ENCODE measurements around the gene PDIK1L.

DNA sequence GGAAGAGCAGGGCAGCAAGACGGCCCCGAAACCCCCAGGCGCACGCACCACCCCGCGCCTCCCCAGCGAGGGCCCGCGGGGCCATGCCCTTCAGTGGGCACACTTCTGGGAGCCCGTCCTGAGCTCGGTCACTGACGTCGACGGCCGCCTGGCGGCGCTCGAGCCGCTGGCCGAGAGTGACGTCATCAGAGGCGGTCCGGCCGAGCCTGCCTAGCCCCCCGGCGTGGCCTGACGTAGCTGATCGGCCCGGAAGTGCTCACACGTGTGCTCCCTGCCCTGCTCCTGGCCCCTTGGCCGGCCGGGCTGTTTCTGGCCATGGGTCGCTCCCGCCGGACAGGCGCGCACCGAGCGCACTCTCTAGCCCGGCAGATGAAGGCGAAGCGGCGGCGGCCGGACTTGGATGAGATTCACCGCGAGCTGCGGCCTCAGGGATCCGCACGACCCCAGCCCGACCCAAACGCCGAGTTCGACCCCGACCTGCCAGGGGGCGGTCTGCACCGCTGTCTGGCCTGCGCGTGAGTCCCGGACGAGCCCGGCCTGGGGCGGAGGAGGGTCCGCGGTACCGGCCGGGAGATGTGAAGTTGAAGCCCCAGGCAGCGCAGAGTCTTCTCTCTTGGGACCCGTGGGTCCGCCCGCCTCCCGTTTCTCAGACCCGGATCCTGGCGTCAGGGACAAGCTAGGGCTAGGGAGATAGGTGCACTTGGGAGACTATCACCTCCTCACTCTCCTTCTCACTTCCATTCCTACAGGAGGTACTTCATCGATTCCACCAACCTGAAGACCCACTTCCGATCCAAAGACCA, 58.2 kb downstream of the PDIK1L start, which contains the start of gene ZNF593:
- no peak for TF ChIP-seq GATA2 (IDR thresholded peaks at IDR 0.05; ENCODE audit: low read depth, low read length)
- TF ChIP-seq GATA3 (IDR thresholded peaks at IDR 0.05; ENCODE audit: low read depth, low read length), result no peak
